Measurements from ENCODE around the gene PDE1C. TPM values are rescaled to one million over a fixed set of nuclear protein-coding genes. Genes with fewer than 3 reads are reported as not detected.

PDE1C gene
- total and polyA plus RNA-seq, 2 donors (not counting 1 experiment from before 2014, with no cell fraction given), result 0.52 TPM; not detected in 1

- Mint-ChIP-seq H3K4me1 (peaks cover 3% of the 10 kb centered on the region), H3K9me3 (ENCODE audit: insufficient read depth) (no peaks in the 10 kb centered on the region), H3K4me3 (no peak overlapping the region), H3K27me3 (no peaks in the 10 kb centered on the region), H3K27ac (no peak overlapping the region)
- H3K9ac ChIP-seq (ENCODE audit: low read length), result no peak overlapping the region
- H3K4me1 ChIP-seq (ENCODE audit: control insufficient read depth in 2 of 2, insufficient read depth in 2 of 2, low read length in 2 of 2), result no peaks in the 10 kb centered on the region
- no peak overlapping the region for H3K4me3 ChIP-seq (ENCODE audit: control extremely low read depth in 1 of 5, extremely low read depth in 1 of 5, insufficient read depth in 1 of 5, low read depth in 2 of 5, low read length in 4 of 5)
- no peaks in the 10 kb centered on the region for H3K9me3 ChIP-seq (ENCODE audit: control extremely low read depth in 1 of 3, control insufficient read depth in 2 of 3, insufficient read depth in 1 of 3, low read length in 2 of 3)
- no peak overlapping the region for H2AFZ ChIP-seq (ENCODE audit: insufficient read depth, low read depth, low read length, poor library complexity, severe bottlenecking)
- ChIA-PET CTCF (no interaction called here), POLR2A (no interaction called here)
- H3K27me3 ChIP-seq (replicated peaks in 1 of 4; ENCODE audit: control extremely low read depth in 1 of 4, control insufficient read depth in 3 of 4, insufficient read depth in 4 of 4, low read length in 3 of 4), result no peaks in the 10 kb centered on the region
- H3K79me2 ChIP-seq (ENCODE audit: control insufficient read depth, insufficient read depth, low read length), result no peaks in the 10 kb centered on the region
- no peak for DNase-seq
- H4K20me1 ChIP-seq (ENCODE audit: control insufficient read depth, insufficient read depth, low read length, poor library complexity, severe bottlenecking), result no peaks in the 10 kb centered on the region
- WGBS (ENCODE audit: insufficient coverage), result no CpG with 5 or more reads among the region's 3 CpGs
- no peak overlapping the region for H3K4me2 ChIP-seq (replicated peaks; ENCODE audit: low read depth, low read length, poor library complexity, severe bottlenecking)
- no peak overlapping the region for H3K27ac ChIP-seq (ENCODE audit: low read length in 2 of 2)
- TF ChIP-seq EZH2 (IDR thresholded peaks at IDR 0.05; ENCODE audit: borderline replicate concordance, insufficient read depth, low read depth, low read length, poor library complexity, severe bottlenecking), result no peak
- TF ChIP-seq CTCF (IDR thresholded peaks at IDR 0.05), result no peak
- no peaks in the 10 kb centered on the region for H3K36me3 ChIP-seq (replicated peaks in 1 of 2; ENCODE audit: control extremely low read depth in 1 of 2, control insufficient read depth in 1 of 2, extremely low read depth in 1 of 2, insufficient read depth in 2 of 2, low read length in 1 of 2)
- ATAC-seq (ENCODE audit: low read depth), result no peak
- intact Hi-C loops (cut with micrococcal nuclease), result no loop called here
Observed at GRCh38 chr7:32043688-32044087, 26.5 kb downstream of the PDE1C start.

- ATAC-seq (ENCODE audit: low read depth) (no peak), DNase-seq (no peak)
- Histone ChIP-seq H2AFZ (ENCODE audit: insufficient read depth, low read depth, low read length, poor library complexity, severe bottlenecking) (no peak overlapping the region), H3K9ac (ENCODE audit: low read length) (no peak overlapping the region), H3K27ac (ENCODE audit: low read length in 2 of 2) (no peak overlapping the region), H3K79me2 (ENCODE audit: control insufficient read depth, insufficient read depth, low read length) (no peaks in the 10 kb centered on the region), H3K9me3 (ENCODE audit: control extremely low read depth in 1 of 3, control insufficient read depth in 2 of 3, insufficient read depth in 1 of 3, low read length in 2 of 3) (no peaks in the 10 kb centered on the region), H3K4me2 (replicated peaks; ENCODE audit: low read depth, low read length, poor library complexity, severe bottlenecking) (no peak overlapping the region), H3K36me3 (replicated peaks in 1 of 2; ENCODE audit: control extremely low read depth in 1 of 2, control insufficient read depth in 1 of 2, extremely low read depth in 1 of 2, insufficient read depth in 2 of 2, low read length in 1 of 2) (no peaks in the 10 kb centered on the region), H4K20me1 (ENCODE audit: control insufficient read depth, insufficient read depth, low read length, poor library complexity, severe bottlenecking) (no peaks in the 10 kb centered on the region), H3K4me3 (ENCODE audit: control extremely low read depth in 1 of 5, extremely low read depth in 1 of 5, insufficient read depth in 1 of 5, low read depth in 2 of 5, low read length in 4 of 5) (no peak overlapping the region), H3K4me1 (ENCODE audit: control insufficient read depth in 2 of 2, insufficient read depth in 2 of 2, low read length in 2 of 2) (no peaks in the 10 kb centered on the region), H3K27me3 (replicated peaks in 1 of 4; ENCODE audit: control extremely low read depth in 1 of 4, control insufficient read depth in 3 of 4, insufficient read depth in 4 of 4, low read length in 3 of 4) (no peaks in the 10 kb centered on the region)
- intact Hi-C loops (cut with micrococcal nuclease), result no loop called here
- Mint-ChIP-seq H3K27me3 (no peaks in the 10 kb centered on the region), H3K27ac (no peak overlapping the region), H3K9me3 (ENCODE audit: insufficient read depth) (no peaks in the 10 kb centered on the region), H3K4me3 (no peak overlapping the region), H3K4me1 (no peaks in the 10 kb centered on the region)
- ChIA-PET POLR2A (no interaction called here), CTCF (no interaction called here)
- 100% methylated on average over 1 of the region's 5 CpGs for WGBS (ENCODE audit: insufficient coverage)
- no peak for TF ChIP-seq EZH2 (IDR thresholded peaks at IDR 0.05; ENCODE audit: borderline replicate concordance, insufficient read depth, low read depth, low read length, poor library complexity, severe bottlenecking)
- no peak for TF ChIP-seq CTCF (IDR thresholded peaks at IDR 0.05)
Observed at GRCh38 chr7:32042900-32043299, 27.3 kb downstream of the PDE1C start.
